A673 (cell line): ENCODE measurements around the gene CHSY3. TPM values are rescaled to one million over a fixed set of nuclear protein-coding genes. Genes with fewer than 3 reads are reported as not detected.

ENCODE experiments used
- BruUV-seq: library from RNA; stranded (reverse); fragments of 400-500 nt; replicated peaks from 2 replicates; lab custom pipeline; 2021; lab: Mats Ljungman, UMichigan
- CTCF ChIA-PET: fragments of 300-600 bp; sonication (Branson Sonifier 250); formaldehyde crosslinking; loops from one replicate; lab custom pipeline; 2022; ENCODE audit warnings: antibody characterized with exemption; lab: Charles Lee
- POLR2A ChIA-PET: fragments of 300-600 bp; sonication (Branson Sonifier 250); formaldehyde crosslinking; loops from one replicate; lab custom pipeline; 2022; ENCODE audit warnings: antibody characterized with exemption; ENCODE audit not compliant: low non-redundant PET; lab: Charles Lee
- DNase-seq: peaks from one replicate; pipeline ENCODE4 v3.0.0-alpha.2; 2015; ENCODE audit warnings: low spot score
- H3K27ac ChIP-seq: fragments of 200-600 bp; sonication (generic); 2 replicates; pipeline ENCODE4 v1.5.1; 2016; ENCODE audit warnings: mixed run types, low read depth, mild to moderate bottlenecking, mixed read lengths, antibody characterized with exemption, low read length; ENCODE audit not compliant: poor library complexity, severe bottlenecking
- H3K27me3 ChIP-seq: fragments of 200-600 bp; sonication (generic); replicated peaks from 2 replicates; pipeline ENCODE4 v1.6.1; 2017; ENCODE audit warnings: mixed run types, low read depth, mild to moderate bottlenecking, mixed read lengths, antibody characterized with exemption, low read length; ENCODE audit not compliant: insufficient read depth, poor library complexity
- H3K36me3 ChIP-seq: fragments of 200-600 bp; sonication (generic); 2 replicates; pipeline ENCODE4 v1.6.1; 2016; ENCODE audit warnings: mixed run types, mild to moderate bottlenecking, mixed read lengths, antibody characterized with exemption, low read length; ENCODE audit not compliant: insufficient read depth, poor library complexity, severe bottlenecking
- H3K4me1 ChIP-seq: fragments of 200-600 bp; sonication (generic); 2 replicates; pipeline ENCODE4 v1.6.1; 2017; ENCODE audit warnings: mixed run types, mild to moderate bottlenecking, mixed read lengths, antibody characterized with exemption, low read length; ENCODE audit not compliant: insufficient read depth, poor library complexity, severe bottlenecking
- H3K4me3 ChIP-seq: fragments of 200-600 bp; sonication (generic); 2 replicates; pipeline ENCODE4 v1.5.1; 2016; ENCODE audit warnings: low read depth, mixed run types, mild to moderate bottlenecking, mixed read lengths, low read length; ENCODE audit not compliant: poor library complexity, severe bottlenecking
- H3K9me3 ChIP-seq: fragments of 200-600 bp; sonication (generic); 2 replicates; pipeline ENCODE4 v1.6.1; 2016; ENCODE audit warnings: mixed run types, low read depth, mild to moderate bottlenecking, mixed read lengths, antibody characterized with exemption, low read length; ENCODE audit not compliant: poor library complexity, severe bottlenecking
- EZH2 ChIP-seq: fragments of 200-600 bp; sonication (generic); IDR thresholded peaks from 2 replicates; pipeline ENCODE4 v1.6.1; 2017; ENCODE audit warnings: borderline replicate concordance, low read depth, mild to moderate bottlenecking, mixed read lengths, antibody characterized with exemption, low read length; ENCODE audit not compliant: poor library complexity, severe bottlenecking
- intact Hi-C: fragments of 100-400 bp; cut with micrococcal nuclease; formaldehyde crosslinking; loops from one replicate; pipeline ENCODE4 v1.10.0; 2022; ENCODE audit not compliant: unreplicated experiment
- total RNA-seq: library from RNA; stranded (reverse); gene quantifications from 2 replicates; pipeline ENCODE4 v1.2.3, GENCODE V29; 2021
- TF ChIP-seq, protein P1 (sequence below): fragments of 300-800, 200-600 bp; sonication (generic); conservative IDR thresholded peaks from 2 replicates; pipeline ENCODE4 v1.5.1; 2017; ENCODE audit warnings: low read depth, mild to moderate bottlenecking, antibody characterized with exemption, low read length, moderate library complexity, mixed read lengths

The CHSY3 gene
- total RNA-seq, 1 experiment from 2014 or later: not detected

DNA sequence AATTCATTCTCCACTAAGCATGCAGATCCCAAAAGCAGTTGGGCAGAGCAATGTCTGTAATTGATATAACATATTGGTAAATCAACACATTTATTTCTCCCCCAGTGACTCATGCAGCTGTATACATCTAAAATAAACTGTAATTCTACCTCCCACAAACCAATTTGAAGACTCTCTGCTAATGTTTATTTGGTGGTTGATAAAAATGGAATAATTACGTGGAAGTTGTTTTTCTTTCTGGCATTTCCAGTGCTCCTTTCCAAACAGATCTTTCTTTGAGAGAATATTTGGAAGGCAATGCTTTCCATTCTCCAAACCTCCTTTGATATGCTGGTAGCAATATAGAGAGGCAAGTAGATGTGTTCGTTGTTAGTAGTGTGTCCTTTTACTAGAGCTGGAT lies 194.7 kb downstream of the CHSY3 start:
- DNase-seq: no peak
- ChIA-PET POLR2A (no interaction called here), CTCF (no interaction called here)
- no peak for TF ChIP-seq EZH2
- TF ChIP-seq, protein P1, sequence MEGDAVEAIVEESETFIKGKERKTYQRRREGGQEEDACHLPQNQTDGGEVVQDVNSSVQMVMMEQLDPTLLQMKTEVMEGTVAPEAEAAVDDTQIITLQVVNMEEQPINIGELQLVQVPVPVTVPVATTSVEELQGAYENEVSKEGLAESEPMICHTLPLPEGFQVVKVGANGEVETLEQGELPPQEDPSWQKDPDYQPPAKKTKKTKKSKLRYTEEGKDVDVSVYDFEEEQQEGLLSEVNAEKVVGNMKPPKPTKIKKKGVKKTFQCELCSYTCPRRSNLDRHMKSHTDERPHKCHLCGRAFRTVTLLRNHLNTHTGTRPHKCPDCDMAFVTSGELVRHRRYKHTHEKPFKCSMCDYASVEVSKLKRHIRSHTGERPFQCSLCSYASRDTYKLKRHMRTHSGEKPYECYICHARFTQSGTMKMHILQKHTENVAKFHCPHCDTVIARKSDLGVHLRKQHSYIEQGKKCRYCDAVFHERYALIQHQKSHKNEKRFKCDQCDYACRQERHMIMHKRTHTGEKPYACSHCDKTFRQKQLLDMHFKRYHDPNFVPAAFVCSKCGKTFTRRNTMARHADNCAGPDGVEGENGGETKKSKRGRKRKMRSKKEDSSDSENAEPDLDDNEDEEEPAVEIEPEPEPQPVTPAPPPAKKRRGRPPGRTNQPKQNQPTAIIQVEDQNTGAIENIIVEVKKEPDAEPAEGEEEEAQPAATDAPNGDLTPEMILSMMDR: no peak
- BruUV-seq: no TSS peak
- Histone ChIP-seq H3K9me3 (no peaks in the 10 kb centered on the region), H3K36me3 (no peaks in the 10 kb centered on the region), H3K27me3 (peaks cover 3% of the 10 kb centered on the region), H3K4me3 (no peak overlapping the region), H3K27ac (no peak overlapping the region), H3K4me1 (no peaks in the 10 kb centered on the region)
- intact Hi-C loops: no loop called here

DNA sequence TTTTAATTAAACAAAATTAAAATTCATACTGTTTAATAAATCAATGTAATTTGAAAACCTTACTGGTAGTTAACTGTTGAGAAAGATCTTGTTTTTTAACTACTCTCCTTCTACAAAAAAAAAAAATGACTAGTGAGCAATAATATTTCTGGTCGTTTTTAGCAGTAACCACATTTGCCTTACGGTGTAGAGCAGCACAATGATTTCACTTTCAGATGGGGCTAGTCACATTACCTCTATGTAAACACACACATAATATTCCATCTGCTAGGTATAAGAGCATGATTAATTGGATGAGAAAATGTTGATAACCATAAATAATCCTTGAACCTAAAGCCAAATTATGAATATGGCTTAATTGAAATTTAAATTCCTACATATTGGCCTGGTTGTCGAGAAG lies 198.1 kb downstream of the CHSY3 start:
- no TSS peak for BruUV-seq
- intact Hi-C loops: loop anchor here (10.0 kb wide), 1 partner anchor 622 kb away; no protein-coding TSS in a partner anchor

DNA sequence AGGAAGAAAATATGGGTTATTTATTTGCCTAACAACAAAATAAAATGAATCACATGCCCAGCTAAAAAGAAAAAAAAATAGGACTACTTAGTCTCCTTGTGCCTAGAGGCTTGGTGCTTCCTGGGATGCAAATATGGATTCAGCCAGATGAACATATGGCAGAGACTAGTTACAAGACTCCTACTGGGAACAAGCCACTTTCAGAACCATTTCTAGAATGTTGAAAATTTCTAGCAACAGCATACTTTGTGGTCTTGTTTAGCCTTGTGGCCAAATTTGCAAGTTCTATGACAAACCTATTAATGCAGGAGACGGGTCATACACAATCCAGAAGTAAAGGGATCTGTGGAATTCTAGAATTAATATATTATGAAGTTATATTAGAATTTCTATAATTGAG lies 198.7 kb downstream of the CHSY3 start:
- no TSS peak for BruUV-seq
- Histone ChIP-seq H3K36me3 (no peaks in the 10 kb centered on the region), H3K4me3 (no peak overlapping the region), H3K27ac (no peak overlapping the region), H3K4me1 (no peaks in the 10 kb centered on the region), H3K9me3 (no peaks in the 10 kb centered on the region), H3K27me3 (no peaks in the 10 kb centered on the region)
- intact Hi-C loops: loop anchor here (10.0 kb wide), 1 partner anchor 622 kb away; no protein-coding TSS in a partner anchor
- ChIA-PET CTCF (no interaction called here), POLR2A (no interaction called here)
- no peak for DNase-seq
- TF ChIP-seq EZH2: no peak
- TF ChIP-seq, protein P1: no peak

More for the DNA sequence above, 198.1 kb downstream of the CHSY3 start:
- CTCF ChIA-PET: no interaction called here
- POLR2A ChIA-PET: no interaction called here
- H3K4me3 ChIP-seq: no peak overlapping the region
- no peaks in the 10 kb centered on the region for H3K4me1 ChIP-seq
- no peak for DNase-seq
- H3K9me3 ChIP-seq: no peaks in the 10 kb centered on the region
- TF ChIP-seq EZH2: no peak
- TF ChIP-seq, protein P1: no peak
- no peaks in the 10 kb centered on the region for H3K36me3 ChIP-seq
- H3K27ac ChIP-seq: no peak overlapping the region
- H3K27me3 ChIP-seq: no peaks in the 10 kb centered on the region
